CD4-positive, alpha-beta T cell treated with Interleukin-15 for 4 hours (primary cell): ENCODE results near the gene SPRR1B.
"Not testable (repeated sequence)": the region's sequence is repeated elsewhere in the genome, so short reads cannot be mapped to it uniquely, and the experiment has no call there.

Experiments used
- DNase-seq: peaks from one replicate; pipeline ENCODE4 v3.0.0-alpha.2; 2020; ENCODE audit warnings: low spot score

The SPRR1B gene

DNA sequence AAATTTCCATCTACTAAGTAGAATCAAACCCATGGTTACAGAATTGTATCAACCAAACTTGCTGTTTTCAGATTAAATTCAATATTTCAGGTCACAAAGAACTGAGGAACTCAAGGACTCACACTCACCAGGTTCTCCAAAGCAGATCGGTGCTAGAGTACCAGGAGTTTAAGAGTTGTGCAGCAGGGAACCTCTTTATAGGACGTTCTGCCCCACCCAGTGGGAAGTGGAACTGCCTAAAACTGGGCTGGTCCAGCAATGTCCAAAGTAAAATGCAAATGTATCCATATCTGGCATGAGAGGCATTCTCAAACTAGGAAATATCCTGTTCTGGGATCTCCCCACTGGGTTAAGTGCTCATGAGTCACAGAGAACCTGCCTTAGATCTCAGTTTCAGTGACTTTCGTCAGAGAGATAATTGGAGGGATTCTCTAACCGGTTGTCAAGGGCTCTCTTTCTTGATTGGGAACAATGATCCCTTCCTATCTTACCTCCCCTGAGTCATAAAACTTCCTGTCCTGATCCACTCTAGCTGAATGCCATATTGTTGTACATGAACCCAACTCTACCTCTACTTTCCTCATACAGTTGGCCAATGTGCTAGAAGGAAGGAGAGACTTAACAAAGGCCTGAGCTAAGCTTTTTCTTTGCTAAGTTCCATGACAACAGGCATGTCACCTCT lies 10.1 kb downstream of the SPRR1B start, which contains the start of gene SPRR2D:
Gene SPRR2D (minus strand): TSS at position 171 of the 682 bp plus-strand sequence. CDS start 774 bp downstream, outside the sequence.
- DNase-seq: no peak

DNA sequence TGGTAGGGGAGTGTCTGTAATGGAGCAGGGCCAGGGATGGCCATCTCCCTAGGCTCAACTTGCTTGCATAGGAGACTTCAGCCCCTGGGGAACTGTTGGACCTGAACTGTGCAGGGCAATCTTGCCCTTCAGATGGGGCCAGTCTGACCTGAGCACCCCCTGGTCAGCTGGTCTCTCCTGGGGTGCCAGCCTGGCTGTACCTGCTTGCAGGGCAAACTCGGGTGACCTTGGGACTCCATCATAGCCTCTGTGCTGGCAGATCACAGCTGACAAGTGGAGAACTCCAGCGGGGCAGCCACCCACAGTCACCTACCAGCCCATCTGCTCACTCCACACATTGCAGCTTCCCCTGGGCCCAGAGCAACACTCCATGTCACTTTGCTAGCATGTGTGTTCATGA lies 18.2 kb downstream of the SPRR1B start:
- DNase-seq: no peak

DNA sequence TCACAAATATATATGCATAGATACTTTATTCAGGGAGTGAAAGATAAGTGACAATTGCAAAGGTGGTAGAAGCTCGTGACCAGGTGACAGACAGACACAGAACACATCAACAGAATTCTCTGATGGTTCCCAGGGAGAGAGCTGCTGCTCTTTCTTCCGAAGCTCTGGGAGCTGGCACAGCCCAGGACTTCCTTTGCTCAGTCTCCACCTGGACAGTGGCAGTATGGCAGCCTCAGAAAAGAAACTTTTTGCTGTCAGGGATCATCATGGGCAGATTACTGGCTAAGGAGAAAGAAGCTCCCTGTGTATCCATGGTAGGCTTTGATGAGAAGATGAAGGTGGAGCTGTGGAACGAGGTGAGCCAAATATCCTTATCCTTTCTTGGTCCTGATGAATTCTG lies 25.1 kb downstream of the SPRR1B start:
- DNase-seq: not testable (repeated sequence)

DNA sequence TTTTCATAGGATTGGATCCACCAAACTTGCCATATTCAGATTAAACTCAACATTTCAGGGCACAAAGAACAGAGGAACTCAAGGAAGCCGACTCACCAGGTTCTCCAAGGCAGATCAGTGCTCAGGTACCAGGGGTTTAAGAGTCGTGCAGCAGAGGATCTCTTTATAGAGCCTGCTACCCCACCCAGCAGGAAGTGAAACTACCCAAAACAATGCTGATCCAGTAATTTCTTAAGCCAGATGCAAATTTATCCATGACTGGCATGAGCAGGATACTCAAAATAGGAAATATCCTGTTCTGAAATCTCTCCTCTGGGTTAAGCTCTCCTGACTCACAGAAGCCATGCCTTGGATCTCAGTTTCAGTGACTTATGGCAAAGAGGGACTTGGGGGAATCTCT lies 26.4 kb downstream of the SPRR1B start, which contains the start of gene SPRR2A:
Gene SPRR2A (minus strand): TSS at position 138 of the 400 bp plus-strand sequence. CDS start 777 bp downstream, outside the sequence.
- DNase-seq: no peak

DNA sequence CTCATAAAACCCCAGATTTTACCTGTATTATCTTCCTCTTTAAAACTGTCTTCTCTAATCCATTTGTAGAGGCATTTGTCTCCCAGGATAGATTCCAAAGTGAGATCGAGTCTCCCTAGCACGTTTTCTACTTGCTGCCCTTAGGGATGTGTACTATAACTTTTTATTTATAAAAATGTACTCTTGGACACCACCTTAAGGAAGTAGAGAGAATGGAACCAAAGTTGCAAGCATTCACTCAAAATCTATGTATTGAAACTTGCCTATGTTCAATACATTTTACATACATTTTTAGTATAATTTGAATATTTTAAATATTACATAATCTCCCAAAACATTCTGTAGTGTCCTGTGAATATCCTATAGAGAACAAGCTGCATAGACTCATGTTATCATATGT lies 27.2 kb downstream of the SPRR1B start:
- no peak for DNase-seq

DNA sequence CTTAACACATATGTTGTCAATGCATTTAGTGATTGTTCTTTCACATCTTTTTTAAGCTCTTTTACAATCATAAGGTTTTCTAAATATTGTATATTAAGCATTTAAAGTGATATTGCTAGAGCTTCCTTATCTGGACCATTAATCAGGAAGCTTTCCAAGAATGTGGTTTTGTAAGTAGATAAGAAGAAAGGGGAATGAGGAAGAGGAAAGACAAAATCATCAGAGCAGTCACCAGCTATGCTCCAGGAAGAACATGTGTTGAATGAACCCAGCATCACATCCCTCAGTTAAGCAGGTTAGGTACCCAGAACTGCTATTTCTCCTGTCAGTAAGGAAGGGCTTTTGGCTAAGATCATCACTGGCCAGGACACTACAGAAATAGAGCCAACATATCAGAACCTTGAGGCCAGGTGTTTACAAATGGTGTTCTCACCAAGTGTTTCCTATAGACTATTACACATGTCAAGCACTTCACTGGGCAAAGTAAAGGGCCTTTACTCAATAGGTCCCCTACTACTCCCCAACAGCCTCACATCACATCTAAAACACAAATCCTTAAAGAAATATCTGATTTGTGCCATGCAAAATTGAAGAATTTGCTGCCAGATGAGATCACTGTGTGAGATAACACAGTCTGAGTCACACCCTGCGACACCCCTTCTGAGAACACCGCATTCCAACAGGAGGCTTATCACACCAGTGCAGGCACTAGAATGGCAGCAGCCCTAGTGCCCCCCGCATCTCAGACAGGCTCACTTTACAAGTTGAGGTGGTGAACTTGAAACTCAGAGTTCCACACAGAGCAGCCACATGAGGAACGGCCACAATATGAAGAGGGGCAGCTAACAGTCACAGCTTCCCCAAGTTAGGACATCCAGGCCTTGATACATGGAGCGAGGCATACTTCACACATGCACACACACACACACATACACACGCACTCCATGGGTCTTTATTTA lies 28.1 kb downstream of the SPRR1B start:
- DNase-seq: no peak

DNA sequence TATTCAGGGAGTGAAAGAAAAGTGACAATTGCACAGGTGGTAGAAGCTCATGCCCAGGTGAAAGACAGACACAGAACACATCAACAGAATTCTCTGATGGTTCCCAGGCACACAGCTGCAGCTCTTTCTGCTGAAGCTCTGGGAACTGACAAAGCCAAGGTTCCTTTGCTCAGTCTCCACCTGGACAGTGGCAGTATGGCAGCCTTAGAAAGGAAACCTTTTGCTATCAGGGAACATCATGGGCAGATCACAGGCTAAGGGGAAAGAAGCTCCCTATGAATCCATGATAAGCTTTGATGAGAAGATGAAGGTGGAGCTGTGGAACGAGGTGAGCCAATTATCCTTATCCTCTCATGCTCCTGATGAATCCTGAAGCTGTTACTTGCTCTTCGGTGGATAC lies 39.2 kb downstream of the SPRR1B start:
- DNase-seq: no peak

DNA sequence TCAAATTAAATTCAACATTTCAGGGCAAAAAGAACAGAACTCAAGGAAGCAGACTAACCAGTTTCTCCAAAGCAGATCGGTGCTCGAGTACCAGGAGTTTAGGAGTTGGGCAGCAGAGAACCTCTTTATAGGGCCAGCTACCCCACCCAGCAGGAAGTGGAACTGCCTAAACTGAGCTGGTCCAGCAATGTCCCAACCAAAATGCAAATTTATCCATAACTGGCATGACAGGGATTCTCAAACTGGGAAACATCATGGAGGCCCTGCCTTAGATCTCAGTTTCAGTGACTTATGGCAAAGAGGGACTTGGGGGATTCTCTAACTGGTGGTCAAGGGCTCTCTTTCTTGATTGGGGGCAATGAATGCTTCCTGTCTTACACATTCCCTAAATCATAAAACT lies 40.5 kb downstream of the SPRR1B start, which contains the start of gene SPRR2B:
Gene SPRR2B (minus strand): TSS at position 101 of the 400 bp plus-strand sequence. CDS start 772 bp downstream, outside the sequence.
- no peak for DNase-seq

DNA sequence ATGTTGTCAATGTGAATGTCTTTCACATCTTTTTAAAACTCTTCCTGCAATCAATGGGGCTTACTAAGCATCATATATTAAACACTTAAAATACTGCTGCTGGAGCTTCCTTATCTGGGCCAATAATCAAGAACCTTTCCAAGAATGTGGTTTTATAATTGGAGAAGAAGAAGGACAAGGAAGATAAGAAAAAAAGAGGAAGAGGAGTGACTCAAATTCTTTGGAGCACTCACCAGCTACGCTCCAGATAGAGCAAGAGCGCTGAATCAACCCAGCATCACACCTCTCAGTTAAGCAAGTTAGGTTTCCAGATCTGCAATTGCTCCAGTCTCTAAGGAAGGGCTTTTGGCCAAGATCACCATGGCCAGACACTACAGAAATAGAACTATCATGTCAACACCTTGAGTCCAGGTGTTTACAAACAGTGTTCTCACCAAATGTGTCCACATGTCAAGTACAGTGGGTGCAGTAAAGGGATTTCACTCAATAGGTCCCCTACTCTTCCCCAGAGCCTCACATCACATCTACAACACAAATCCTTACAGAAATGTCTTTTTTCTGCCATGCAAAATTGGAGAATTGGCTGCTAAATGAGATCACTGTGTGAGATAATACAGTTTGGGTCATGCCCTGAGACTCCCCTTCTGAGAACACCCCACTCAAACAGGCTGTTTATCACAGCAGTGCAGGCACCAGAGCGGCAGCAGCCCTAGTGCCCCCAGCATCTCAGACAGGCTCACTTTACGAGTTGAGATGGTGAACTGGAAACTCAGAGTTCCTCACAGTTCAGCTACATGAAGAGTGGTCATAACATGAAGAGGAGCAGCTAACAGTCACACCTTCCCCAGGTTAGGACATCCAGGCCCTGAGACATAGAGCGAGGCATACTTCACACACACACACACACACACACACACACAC lies 42.1 kb downstream of the SPRR1B start:
- no peak for DNase-seq

DNA sequence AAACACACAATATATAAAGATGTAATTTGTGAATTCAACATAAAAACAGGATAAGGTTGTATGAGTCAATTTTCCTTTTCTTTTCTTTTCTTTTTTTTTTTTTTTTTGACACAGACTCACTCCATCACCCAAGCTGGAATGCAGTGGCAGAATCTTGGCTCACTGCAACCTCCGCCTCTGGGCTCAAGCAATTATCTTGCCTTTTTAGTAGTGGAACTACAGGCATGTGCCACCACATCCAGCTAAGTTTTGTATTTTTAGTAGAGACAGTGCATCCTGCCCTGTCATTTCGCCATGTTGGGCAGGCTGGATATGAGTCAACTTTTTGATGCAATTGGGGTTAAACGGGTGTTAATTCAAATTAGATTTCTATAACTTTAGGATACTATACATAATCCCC lies 50.7 kb downstream of the SPRR1B start:
- DNase-seq: no peak
